H1 (cell line): ENCODE results near the gene C2CD3. TPM values are rescaled to one million over a fixed set of nuclear protein-coding genes. Genes with fewer than 3 reads are reported as not detected.

Experiments
- CTCF ChIA-PET: fragments of 300-600 bp; sonication (Branson Sonifier 250); formaldehyde crosslinking; loops from one replicate; lab custom pipeline; 2021; ENCODE audit not compliant: partially characterized antibody; lab: Charles Lee
- POLR2A ChIA-PET: fragments of 300-600 bp; sonication (Branson Sonifier 250); formaldehyde crosslinking; loops from one replicate; lab custom pipeline; 2021; ENCODE audit warnings: inconsistent platforms; ENCODE audit not compliant: partially characterized antibody; lab: Charles Lee
- DNase-seq, 2 experiments: peaks; one replicate each; pipeline versions ENCODE4 v3.0.0 to v3.0.0-alpha.2; 2010 to 2022; ENCODE audit warnings: low spot score in 2 of 2, low read depth in 1 of 2, mixed read lengths in 1 of 2
- FAIRE-seq: peaks from 2 replicates; lab custom pipeline; 2011; peaks lifted over from hg19 to GRCh38; lab: Jason Lieb, UNC
- H2AFZ ChIP-seq: 2 replicates; pipeline ENCODE4 v1.8.1; 2012; ENCODE audit warnings: low read length, inconsistent platforms
- H2AK5ac ChIP-seq: 2 replicates; pipeline ENCODE4 v1.6.1; 2013; ENCODE audit warnings: low read depth, low read length
- H2BK120ac ChIP-seq: replicated peaks from 2 replicates; pipeline ENCODE3; 2013; ENCODE audit warnings: low read depth, low read length, inconsistent platforms
- H2BK12ac ChIP-seq: 2 replicates; pipeline ENCODE4 v1.6.1; 2013; ENCODE audit warnings: low read depth, low read length
- H2BK15ac ChIP-seq: 2 replicates; pipeline ENCODE4 v1.6.1; 2013; ENCODE audit warnings: low read length
- H2BK20ac ChIP-seq: 2 replicates; pipeline ENCODE4 v1.6.1; 2013; ENCODE audit warnings: low read length
- H2BK5ac ChIP-seq: 2 replicates; pipeline ENCODE4 v1.6.1; 2013; ENCODE audit warnings: low read depth, low read length
- H3K14ac ChIP-seq: 2 replicates; pipeline ENCODE4 v1.6.1; 2013; ENCODE audit warnings: inconsistent platforms; ENCODE audit not compliant: insufficient read length
- H3K18ac ChIP-seq: 2 replicates; pipeline ENCODE4 v1.6.1; 2013; ENCODE audit warnings: low read length; ENCODE audit errors: extremely low read depth
- H3K23ac ChIP-seq: 2 replicates; pipeline ENCODE4 v1.6.1; 2013; ENCODE audit warnings: inconsistent platforms; ENCODE audit not compliant: insufficient read length
- H3K23me2 ChIP-seq: 2 replicates; pipeline ENCODE4 v1.6.1; 2013; ENCODE audit warnings: low read depth, low read length
- H3K27ac ChIP-seq: 2 replicates; pipeline ENCODE4 v1.6.1; 2011; ENCODE audit warnings: low read depth, low read length, inconsistent platforms
- H3K27me3 ChIP-seq, 4 experiments: replicated peaks in 1 of 4; 1 replicate in 1 of 4; 2 replicates in 3 of 4; pipeline versions ENCODE4 v1.6.1 to v1.8.1; 2011 to 2013; ENCODE audit warnings: low read length in 3 of 4, mild to moderate bottlenecking in 3 of 4, inconsistent platforms in 2 of 4, mixed read lengths in 2 of 4, moderate library complexity in 1 of 4; ENCODE audit not compliant: control insufficient read depth in 3 of 4, insufficient read depth in 3 of 4; ENCODE audit errors: extremely low read depth in 1 of 4
- H3K36me3 ChIP-seq, 4 experiments: 2 replicates each; pipeline versions ENCODE4 v1.6.1 to v1.8.1; 2011 to 2013; ENCODE audit warnings: mild to moderate bottlenecking in 4 of 4, low read length in 3 of 4, moderate library complexity in 2 of 4, control low read depth in 1 of 4, inconsistent platforms in 1 of 4; ENCODE audit not compliant: insufficient read depth in 4 of 4, control insufficient read depth in 2 of 4
- H3K4ac ChIP-seq: replicated peaks from 2 replicates; pipeline ENCODE3; 2013; ENCODE audit warnings: low read length, low read depth, mixed read lengths, inconsistent platforms; ENCODE audit not compliant: insufficient read length
- H3K4me1 ChIP-seq, 4 experiments: replicated peaks in 1 of 4; 1 replicate in 1 of 4; 2 replicates in 3 of 4; pipeline versions ENCODE4 v1.6.1 to v1.8.1; 2011 to 2013; ENCODE audit warnings: low read length in 3 of 4, inconsistent platforms in 2 of 4, mixed read lengths in 1 of 4; ENCODE audit not compliant: insufficient read depth in 4 of 4, control insufficient read depth in 3 of 4
- H3K4me2 ChIP-seq, 2 experiments: 2 replicates each; pipeline versions ENCODE4 v1.6.1 to v1.8.1; 2011 to 2013; ENCODE audit warnings: low read depth in 2 of 2, low read length in 2 of 2, control low read depth in 1 of 2, inconsistent platforms in 1 of 2, mild to moderate bottlenecking in 1 of 2; ENCODE audit not compliant: insufficient read depth in 1 of 2
- H3K4me3 ChIP-seq, 4 experiments: fragments of 200-600, 300-600 bp in 1 of 4; sonication (generic), shearing (Covaris generic), sonication (Bioruptor Twin) in 1 of 4; 2 replicates each; pipeline versions ENCODE4 v1.5.1 to v1.8.1; 2011 to 2016; ENCODE audit warnings: low read length in 4 of 4, low read depth in 3 of 4, control low read depth in 2 of 4, inconsistent platforms in 2 of 4, mild to moderate bottlenecking in 2 of 4, mixed read lengths in 1 of 4, moderate library complexity in 1 of 4; ENCODE audit not compliant: insufficient read depth in 2 of 4; ENCODE audit errors: extremely low read depth in 1 of 4
- H3K56ac ChIP-seq: replicated peaks from 2 replicates; pipeline ENCODE3; 2013; ENCODE audit warnings: low read depth, mild to moderate bottlenecking, mixed read lengths, low read length, inconsistent platforms; ENCODE audit not compliant: insufficient read length
- H3K79me1 ChIP-seq: 2 replicates; pipeline ENCODE4 v1.6.1; 2013; ENCODE audit warnings: low read depth, low read length, control low read depth
- H3K79me2 ChIP-seq, 2 experiments: 2 replicates each; pipeline versions ENCODE4 v1.6.1 to v1.8.1; 2012 to 2013; ENCODE audit warnings: low read length in 2 of 2, mild to moderate bottlenecking in 2 of 2, inconsistent platforms in 1 of 2; ENCODE audit not compliant: insufficient read depth in 2 of 2, control insufficient read depth in 1 of 2
- H3K9ac ChIP-seq, 4 experiments: replicated peaks in 1 of 4; 1 replicate in 1 of 4; 2 replicates in 3 of 4; pipeline versions ENCODE4 v1.6.1 to v1.8.1; 2011 to 2013; ENCODE audit warnings: low read depth in 3 of 4, low read length in 3 of 4, control low read depth in 2 of 4, mild to moderate bottlenecking in 2 of 4, moderate library complexity in 2 of 4, inconsistent platforms in 1 of 4; ENCODE audit errors: extremely low read depth in 1 of 4
- H3K9me3 ChIP-seq, 2 experiments: 2 replicates each; pipeline versions ENCODE4 v1.6.1 to v1.8.1; 2012 to 2013; ENCODE audit warnings: mild to moderate bottlenecking in 2 of 2, moderate library complexity in 2 of 2, control low read depth in 1 of 2, inconsistent platforms in 1 of 2, low read depth in 1 of 2, low read length in 1 of 2, mixed read lengths in 1 of 2; ENCODE audit not compliant: insufficient read depth in 2 of 2
- H4K20me1 ChIP-seq, 2 experiments: replicated peaks in 1 of 2; 2 replicates each; pipeline versions ENCODE3 to v1.8.1; 2011 to 2013; ENCODE audit warnings: inconsistent platforms in 2 of 2, low read length in 2 of 2, mild to moderate bottlenecking in 1 of 2; ENCODE audit not compliant: insufficient read depth in 2 of 2, control insufficient read depth in 1 of 2
- H4K5ac ChIP-seq: 2 replicates; pipeline ENCODE4 v1.6.1; 2013; ENCODE audit warnings: low read length, low read depth, mixed read lengths, inconsistent platforms; ENCODE audit not compliant: insufficient read length
- H4K8ac ChIP-seq: 2 replicates; pipeline ENCODE4 v1.8.0; 2013; ENCODE audit warnings: mild to moderate bottlenecking, moderate library complexity, low read length, inconsistent platforms; ENCODE audit not compliant: insufficient read depth; ENCODE audit errors: extremely low read depth
- H4K91ac ChIP-seq: replicated peaks from 2 replicates; pipeline ENCODE3; 2013; ENCODE audit warnings: low read length, mixed read lengths, inconsistent platforms; ENCODE audit not compliant: insufficient read length
- ATF3 ChIP-seq: IDR thresholded peaks from 2 replicates; pipeline ENCODE4 v1.6.1; 2011; ENCODE audit warnings: low read depth, mild to moderate bottlenecking, low read length; ENCODE audit not compliant: insufficient read depth
- EP300 ChIP-seq, 2 experiments: IDR thresholded peaks; 1 replicate in 1 of 2; 2 replicates in 1 of 2; pipeline ENCODE4 v1.6.1; 2011 to 2012; ENCODE audit warnings: low read depth in 2 of 2, low read length in 2 of 2, mild to moderate bottlenecking in 2 of 2, borderline replicate concordance in 1 of 2, inconsistent platforms in 1 of 2, moderate library complexity in 1 of 2
- POLR2AphosphoS5 ChIP-seq: IDR thresholded peaks from 2 replicates; pipeline ENCODE4 v1.6.1; 2011; ENCODE audit warnings: low read depth, low read length
- TCF12 ChIP-seq: IDR thresholded peaks from 2 replicates; pipeline ENCODE4 v1.6.1; 2011; ENCODE audit warnings: low read depth, mild to moderate bottlenecking, low read length
- WGBS, 2 experiments: shearing (Covaris generic) in 1 of 2; methylation state at CpG; one replicate each; pipeline versions ENCODE4 v1.1.6 to v1.1.7; 2013 to 2015; ENCODE audit warnings: low lambda C conversion rate in 2 of 2, mixed read lengths in 2 of 2, inconsistent platforms in 1 of 2, low coverage in 1 of 2, missing lambda C conversion rate in 1 of 2; ENCODE audit not compliant: insufficient replicate concordance in 2 of 2, insufficient coverage in 1 of 2, insufficient read length in 1 of 2; ENCODE audit errors: extremely low coverage in 1 of 2, missing lambda C conversion rate in 1 of 2; 5-methylcytosine and 5-hydroxymethylcytosine counted together
- polyA plus RNA-seq, 7 experiments: library from polyadenylated mRNA; depleted of rRNA in 3 of 7; stranded (reverse) in 5 of 7; unstranded in 2 of 7; fragments of >200 nt in 5 of 7; fragments of 200-250 nt in 2 of 7; gene quantifications; 1 replicate in 5 of 7; 2 replicates in 1 of 7; 4 replicates in 1 of 7; pipeline versions ENCODE4 v1.2.1 to v1.2.3, GENCODE V29; 2011 to 2013; ENCODE audit warnings: missing spikeins in 2 of 7, mixed read lengths in 2 of 7
- total RNA-seq: library from RNA; stranded (reverse); fragmentation: NEBNext Ultra II Directional; extraction: Animal tissue kit (Norgen Biotek cat#: 25700); gene quantifications from 2 replicates; pipeline ENCODE4 v1.2.1, GENCODE V29; 2021

Gene C2CD3
- total and polyA plus RNA-seq, 2 of the 8 experiments (the other 6 are each of a cell fraction or from before 2014, with no cell fraction given) = 11.0 to 29.1 TPM

- no peaks in the 10 kb centered on the region for H3K79me1 ChIP-seq
- no peak overlapping the region for H3K9ac ChIP-seq
- no peak overlapping the region for H3K4ac ChIP-seq
- H3K4me3 ChIP-seq = no peak overlapping the region
- H3K9me3 ChIP-seq = no peaks in the 10 kb centered on the region
- no peak overlapping the region for H3K4me2 ChIP-seq
- H3K18ac ChIP-seq = no peak overlapping the region
- no peaks in the 10 kb centered on the region for H3K23me2 ChIP-seq
- H2AK5ac ChIP-seq = no peak overlapping the region
- H2BK20ac ChIP-seq = no peak overlapping the region
- no peak overlapping the region for H3K56ac ChIP-seq
- no peaks in the 10 kb centered on the region for H4K20me1 ChIP-seq
- no peak overlapping the region for H3K23ac ChIP-seq
- no peak overlapping the region for H4K5ac ChIP-seq
- no peak overlapping the region for H2AFZ ChIP-seq
- no peak overlapping the region for H2BK15ac ChIP-seq
- no peak for TF ChIP-seq POLR2AphosphoS5
- no peak for TF ChIP-seq ATF3
- no peak for TF ChIP-seq TCF12
- no peak for TF ChIP-seq EP300 (IDR thresholded peaks at IDR 0.05; ENCODE audit: borderline replicate concordance in 1 of 2, low read depth in 2 of 2, low read length in 2 of 2)
- POLR2A ChIA-PET = no interaction called here
- no peak overlapping the region for H4K91ac ChIP-seq
- WGBS, 2 experiments = 86% methylated on average over 6 of the region's 6 CpGs; no CpG with 5 or more reads in 1 of the 2 experiments
- no peak overlapping the region for H2BK5ac ChIP-seq
- FAIRE-seq (no peak), DNase-seq (no peak)
- H3K14ac ChIP-seq = no peak overlapping the region
- H2BK120ac ChIP-seq = no peak overlapping the region
- no peak overlapping the region for H3K27ac ChIP-seq
- no peak overlapping the region for H4K8ac ChIP-seq
- H3K36me3 ChIP-seq = peaks cover 2 to 29% (median 13%) of the 10 kb centered on the region in 4 experiments; a peak in 7 of 8 replicates
- no peak overlapping the region for H2BK12ac ChIP-seq
- no peaks in the 10 kb centered on the region for H3K4me1 ChIP-seq
- no peaks in the 10 kb centered on the region for H3K27me3 ChIP-seq
- CTCF ChIA-PET = no interaction called here
- no peaks in the 10 kb centered on the region for H3K79me2 ChIP-seq
Observed at GRCh38 chr11:74092425-74092824, 78.4 kb downstream of the C2CD3 start.
